Mesenchymal stem cell (in vitro differentiated cells and primary cell): ENCODE measurements around the gene TRPM2.

Experiments
- DNase-seq: peaks from one replicate; pipeline ENCODE4 v3.0.0-alpha.2; 2013
- H2AFZ ChIP-seq: one replicate; pipeline ENCODE4 v1.6.1; 2013; ENCODE audit warnings: low read depth, mild to moderate bottlenecking, control low read depth, inconsistent platforms, low read length, moderate library complexity
- H2AK5ac ChIP-seq: 2 replicates; pipeline ENCODE4 v1.6.1; 2013; ENCODE audit warnings: low read length, moderate library complexity, mild to moderate bottlenecking, inconsistent platforms; ENCODE audit not compliant: severe bottlenecking
- H2BK120ac ChIP-seq: one replicate; pipeline ENCODE4 v1.6.1; 2013; ENCODE audit warnings: low read depth, mild to moderate bottlenecking, inconsistent platforms, low read length, moderate library complexity
- H2BK12ac ChIP-seq, 2 experiments: one replicate each; pipeline ENCODE4 v1.6.1; 2013; ENCODE audit warnings: inconsistent platforms in 2 of 2, low read length in 2 of 2, mild to moderate bottlenecking in 2 of 2, moderate library complexity in 2 of 2, control low read depth in 1 of 2
- H2BK15ac ChIP-seq: one replicate; pipeline ENCODE4 v1.6.1; 2013; ENCODE audit warnings: mild to moderate bottlenecking, low read depth, inconsistent platforms; ENCODE audit not compliant: poor library complexity, severe bottlenecking
- H2BK5ac ChIP-seq: 2 replicates; pipeline ENCODE4 v1.6.1; 2013; ENCODE audit warnings: low read depth, mild to moderate bottlenecking, low read length, control low read depth, inconsistent platforms; ENCODE audit not compliant: poor library complexity, severe bottlenecking
- H3K14ac ChIP-seq, 2 experiments: one replicate each; pipeline ENCODE4 v1.6.1; 2013; ENCODE audit warnings: inconsistent platforms in 2 of 2, low read length in 2 of 2, control low read depth in 1 of 2, mild to moderate bottlenecking in 1 of 2, moderate library complexity in 1 of 2
- H3K18ac ChIP-seq, 2 experiments: one replicate each; pipeline ENCODE4 v1.6.1; 2013; ENCODE audit warnings: inconsistent platforms in 2 of 2, low read length in 2 of 2, control low read depth in 1 of 2, low read depth in 1 of 2, mild to moderate bottlenecking in 1 of 2
- H3K23ac ChIP-seq, 2 experiments: one replicate each; pipeline ENCODE4 v1.6.1; 2013; ENCODE audit warnings: inconsistent platforms in 2 of 2, low read length in 2 of 2, mild to moderate bottlenecking in 2 of 2, moderate library complexity in 2 of 2, control low read depth in 1 of 2
- H3K27ac ChIP-seq: 2 replicates; pipeline ENCODE4 v1.5.1; 2013; ENCODE audit warnings: mild to moderate bottlenecking, moderate library complexity, low read length, control low read depth, inconsistent platforms; ENCODE audit not compliant: poor library complexity, severe bottlenecking
- H3K27me3 ChIP-seq, 2 experiments: 2 replicates each; pipeline versions ENCODE4 v1.6.1 to v1.7.0; 2013; ENCODE audit warnings: low read length in 2 of 2, mild to moderate bottlenecking in 2 of 2, moderate library complexity in 2 of 2, control low read depth in 1 of 2, inconsistent platforms in 1 of 2; ENCODE audit not compliant: control insufficient read depth in 1 of 2, insufficient read depth in 1 of 2
- H3K36me3 ChIP-seq, 2 experiments: 2 replicates each; pipeline versions ENCODE4 v1.6.1 to v1.7.0; 2013; ENCODE audit warnings: low read length in 2 of 2, control low read depth in 1 of 2, inconsistent platforms in 1 of 2, low read depth in 1 of 2, mild to moderate bottlenecking in 1 of 2; ENCODE audit not compliant: insufficient read depth in 2 of 2, control insufficient read depth in 1 of 2
- H3K4ac ChIP-seq, 2 experiments: one replicate each; pipeline ENCODE4 v1.6.1; 2013; ENCODE audit warnings: inconsistent platforms in 2 of 2, low read length in 2 of 2, mild to moderate bottlenecking in 2 of 2, moderate library complexity in 2 of 2, control low read depth in 1 of 2, low read depth in 1 of 2
- H3K4me1 ChIP-seq: 2 replicates; pipeline ENCODE4 v1.6.1; 2013; ENCODE audit warnings: low read depth, low read length, control low read depth; ENCODE audit not compliant: control insufficient read depth, insufficient read depth
- H3K4me2 ChIP-seq: 2 replicates; pipeline ENCODE4 v1.6.1; 2013; ENCODE audit warnings: low read length, mild to moderate bottlenecking, inconsistent platforms; ENCODE audit not compliant: poor library complexity, severe bottlenecking
- H3K4me3 ChIP-seq, 2 experiments: 2 replicates each; pipeline versions ENCODE4 v1.5.1 to v1.7.0; 2013; ENCODE audit warnings: low read length in 2 of 2, mild to moderate bottlenecking in 2 of 2, control low read depth in 1 of 2, low read depth in 1 of 2; ENCODE audit not compliant: insufficient read depth in 1 of 2
- H3K79me1 ChIP-seq: replicated peaks from 2 replicates; pipeline ENCODE4 v1.6.1; 2013; ENCODE audit warnings: mild to moderate bottlenecking, control low read depth, low read length, inconsistent platforms; ENCODE audit not compliant: poor library complexity, severe bottlenecking
- H3K9ac ChIP-seq: 2 replicates; pipeline ENCODE4 v1.7.0; 2013; ENCODE audit warnings: mild to moderate bottlenecking, low read length, moderate library complexity
- H3K9me3 ChIP-seq: 2 replicates; pipeline ENCODE4 v1.7.0; 2013; ENCODE audit warnings: mild to moderate bottlenecking, low read length; ENCODE audit not compliant: control insufficient read depth
- H4K8ac ChIP-seq: one replicate; pipeline ENCODE4 v1.6.1; 2013; ENCODE audit warnings: inconsistent platforms, mild to moderate bottlenecking, low read length, moderate library complexity
- H4K91ac ChIP-seq: one replicate; pipeline ENCODE4 v1.6.1; 2013; ENCODE audit warnings: mild to moderate bottlenecking, low read length, inconsistent platforms
- WGBS: methylation state at CpG from one replicate; pipeline ENCODE4 v1.1.7; 2013; ENCODE audit warnings: mixed read lengths; 5-methylcytosine and 5-hydroxymethylcytosine counted together

The TRPM2 gene

GRCh38 chr21:44329086-44329889 lies 24.1 kb upstream of the TRPM2 start:
- no peak overlapping the region for H4K8ac ChIP-seq
- no peak overlapping the region for H2BK5ac ChIP-seq
- H3K4me3 ChIP-seq = no peak overlapping the region
- no peak overlapping the region for H2AK5ac ChIP-seq
- H3K79me1 ChIP-seq = no peaks in the 10 kb centered on the region
- 92% methylated on average over 26 of the region's 26 CpGs for WGBS
- no peak for DNase-seq
- H4K91ac ChIP-seq = no peak overlapping the region
- H3K4me1 ChIP-seq = peaks cover 13% of the 10 kb centered on the region
- H3K9me3 ChIP-seq = no peaks in the 10 kb centered on the region
- no peaks in the 10 kb centered on the region for H3K27me3 ChIP-seq
- no peak overlapping the region for H3K9ac ChIP-seq
- H2BK15ac ChIP-seq = no peak overlapping the region
- no peak overlapping the region for H3K4ac ChIP-seq
- H3K27ac ChIP-seq = no peak overlapping the region
- H3K23ac ChIP-seq = no peak overlapping the region
- H2AFZ ChIP-seq = no peak overlapping the region
- no peak overlapping the region for H3K18ac ChIP-seq
- peaks cover 31 to 62% of the 10 kb centered on the region in 2 experiments for H3K36me3 ChIP-seq
- H3K14ac ChIP-seq = no peak overlapping the region
- no peak overlapping the region for H2BK12ac ChIP-seq
- H3K4me2 ChIP-seq = no peak overlapping the region
- H2BK120ac ChIP-seq = no peak overlapping the region

- Histone ChIP-seq H3K4me2 (no peak overlapping the region), H3K9me3 (no peaks in the 10 kb centered on the region), H3K79me1 (no peaks in the 10 kb centered on the region), H3K14ac (no peak overlapping the region), H3K36me3 (peaks cover 30 to 61% of the 10 kb centered on the region in 2 experiments), H2BK15ac (no peak overlapping the region), H2AFZ (no peak overlapping the region), H3K18ac (no peak overlapping the region), H3K23ac (no peak overlapping the region), H2BK12ac (no peak overlapping the region), H3K27ac (no peak overlapping the region), H2BK5ac (no peak overlapping the region), H2BK120ac (no peak overlapping the region), H3K9ac (no peak overlapping the region), H3K27me3 (no peaks in the 10 kb centered on the region), H3K4ac (no peak overlapping the region), H3K4me3 (no peak overlapping the region), H4K8ac (no peak overlapping the region), H3K4me1 (peaks cover 13% of the 10 kb centered on the region), H2AK5ac (no peak overlapping the region), H4K91ac (peak overlapping the region; percentile 11)
- no peak for DNase-seq
- WGBS = 93% methylated on average over 44 of the region's 44 CpGs
Observed at GRCh38 chr21:44329971-44330681, 23.3 kb upstream of the TRPM2 start.

GRCh38 chr21:44330698-44331097 lies 22.7 kb upstream of the TRPM2 start:
- H3K9ac ChIP-seq = no peak overlapping the region
- no peak overlapping the region for H2BK5ac ChIP-seq
- no peaks in the 10 kb centered on the region for H3K27me3 ChIP-seq
- H3K4me3 ChIP-seq = no peak overlapping the region
- H3K18ac ChIP-seq = no peak overlapping the region
- 90% methylated on average over 18 of the region's 18 CpGs for WGBS
- no peak overlapping the region for H3K14ac ChIP-seq
- no peak overlapping the region for H3K27ac ChIP-seq
- no peak overlapping the region for H3K4me2 ChIP-seq
- H2AK5ac ChIP-seq = no peak overlapping the region
- no peak overlapping the region for H4K91ac ChIP-seq
- no peaks in the 10 kb centered on the region for H3K9me3 ChIP-seq
- H3K36me3 ChIP-seq = peaks cover 30 to 61% of the 10 kb centered on the region in 2 experiments
- no peak overlapping the region for H2AFZ ChIP-seq
- peaks cover 13% of the 10 kb centered on the region for H3K4me1 ChIP-seq
- H3K23ac ChIP-seq = no peak overlapping the region
- H3K4ac ChIP-seq = no peak overlapping the region
- no peak for DNase-seq
- no peak overlapping the region for H2BK15ac ChIP-seq
- H2BK12ac ChIP-seq = no peak overlapping the region
- no peak overlapping the region for H2BK120ac ChIP-seq
- no peaks in the 10 kb centered on the region for H3K79me1 ChIP-seq
- no peak overlapping the region for H4K8ac ChIP-seq

GRCh38 chr21:44331209-44331608 lies 22.2 kb upstream of the TRPM2 start:
- Histone ChIP-seq H2AK5ac (no peak overlapping the region), H2BK15ac (no peak overlapping the region), H3K4ac (no peak overlapping the region), H3K27me3 (no peaks in the 10 kb centered on the region), H2BK120ac (no peak overlapping the region), H3K4me3 (no peak overlapping the region), H3K27ac (no peak overlapping the region), H3K23ac (no peak overlapping the region), H2AFZ (no peak overlapping the region), H3K9me3 (no peaks in the 10 kb centered on the region), H2BK12ac (no peak overlapping the region), H4K8ac (no peak overlapping the region), H4K91ac (no peak overlapping the region), H3K4me1 (peaks cover 13% of the 10 kb centered on the region), H3K79me1 (no peaks in the 10 kb centered on the region), H3K4me2 (no peak overlapping the region), H3K14ac (no peak overlapping the region), H2BK5ac (no peak overlapping the region), H3K9ac (no peak overlapping the region), H3K36me3 (peaks cover 28 to 61% of the 10 kb centered on the region in 2 experiments), H3K18ac (no peak overlapping the region)
- no peak for DNase-seq
- WGBS = 93% methylated on average over 16 of the region's 16 CpGs
